Measurements from ENCODE around the gene MAJIN.

Gene MAJIN

GRCh38 chr11:64951529-64951928 is 20.4 kb downstream of the MAJIN start:
- TF ChIP-seq CTCF (IDR thresholded peaks at IDR 0.05; ENCODE audit: low read depth, low read length, missing control alignments): no peak
- no peak overlapping the region for H3K4me3 ChIP-seq (replicated peaks; ENCODE audit: low read depth, low read length)
- DNase-seq (ENCODE audit: extremely low read depth, low read depth): no peak

GRCh38 chr11:64947208-64947814 is 24.6 kb downstream of the MAJIN start:
- DNase-seq (ENCODE audit: extremely low read depth, low read depth): no peak
- no peak for TF ChIP-seq CTCF (IDR thresholded peaks at IDR 0.05; ENCODE audit: low read depth, low read length, missing control alignments)

GRCh38 chr11:64936539-64936938 is 35.4 kb downstream of the MAJIN start:
- DNase-seq (ENCODE audit: extremely low read depth, low read depth): no peak
- TF ChIP-seq CTCF (IDR thresholded peaks at IDR 0.05; ENCODE audit: low read depth, low read length, missing control alignments): no peak

More at GRCh38 chr11:64947208-64947814, 24.6 kb downstream of the MAJIN start:
- H3K4me3 ChIP-seq (replicated peaks; ENCODE audit: low read depth, low read length): no peak overlapping the region

GRCh38 chr11:64935359-64936081 is 36.4 kb downstream of the MAJIN start, which contains the start of gene GPHA2:
TSS of gene GPHA2 (minus strand) at chr11:64935893. CDS start at chr11:64935460, 433 bp downstream.
- TF ChIP-seq CTCF (IDR thresholded peaks at IDR 0.05; ENCODE audit: low read depth, low read length, missing control alignments): peak; percentile 7
- H3K4me3 ChIP-seq (replicated peaks; ENCODE audit: low read depth, low read length): no peak within 1 kb of the TSS
- DNase-seq (ENCODE audit: extremely low read depth, low read depth): peak; percentile 16

More at GRCh38 chr11:64936539-64936938, 35.4 kb downstream of the MAJIN start:
- no peak overlapping the region for H3K4me3 ChIP-seq (replicated peaks; ENCODE audit: low read depth, low read length)

- TF ChIP-seq CTCF (IDR thresholded peaks at IDR 0.05; ENCODE audit: low read depth, low read length, missing control alignments): no peak
- no peak for DNase-seq (ENCODE audit: extremely low read depth, low read depth)
- no peak overlapping the region for H3K4me3 ChIP-seq (replicated peaks; ENCODE audit: low read depth, low read length)
These were observed 37.1 kb downstream of the MAJIN start for GRCh38 chr11:64934682-64935358.

GRCh38 chr11:64933935-64934681 is 37.8 kb downstream of the MAJIN start:
- H3K4me3 ChIP-seq (replicated peaks; ENCODE audit: low read depth, low read length): no peak overlapping the region
- DNase-seq (ENCODE audit: extremely low read depth, low read depth): no peak
- no peak for TF ChIP-seq CTCF (IDR thresholded peaks at IDR 0.05; ENCODE audit: low read depth, low read length, missing control alignments)
